Neural cell (in vitro differentiated cells): ENCODE data around the gene ARL3. TPM values are rescaled to one million over a fixed set of nuclear protein-coding genes. Genes with fewer than 3 reads are reported as not detected.

ENCODE experiments used
- H2AFZ ChIP-seq: fragments of 200-600, 300-800 bp; sonication (generic), shearing (Covaris generic); 2 replicates; pipeline ENCODE4 v1.6.0; 2014; ENCODE audit warnings: low read depth, mild to moderate bottlenecking, antibody characterized with exemption, low read length, moderate library complexity
- H3F3A ChIP-seq: fragments of 200-600 bp; shearing (Covaris generic); 2 replicates; pipeline ENCODE4 v1.6.1; 2016; ENCODE audit warnings: mild to moderate bottlenecking, moderate library complexity, mixed read lengths, antibody characterized with exemption, low read length; ENCODE audit not compliant: insufficient read depth, poor library complexity, severe bottlenecking
- H3K27ac ChIP-seq: fragments of 200-600, 300-800 bp; sonication (generic), shearing (Covaris generic); 2 replicates; pipeline ENCODE4 v1.5.1; 2014; ENCODE audit warnings: mild to moderate bottlenecking, low read length, moderate library complexity
- H3K27me3 ChIP-seq: fragments of 300-800, 200-600 bp; sonication (generic), shearing (Covaris generic); 2 replicates; pipeline ENCODE4 v1.6.0; 2014; ENCODE audit warnings: mild to moderate bottlenecking, low read depth, low read length, moderate library complexity; ENCODE audit not compliant: insufficient read depth
- H3K36me3 ChIP-seq: fragments of 300-800, 200-600 bp; sonication (generic), shearing (Covaris generic); 2 replicates; pipeline ENCODE4 v1.5.1; 2014; ENCODE audit warnings: mild to moderate bottlenecking, antibody characterized with exemption, low read length, moderate library complexity; ENCODE audit not compliant: insufficient read depth
- H3K4me2 ChIP-seq: fragments of 300-800, 200-600 bp; sonication (generic), shearing (Covaris generic); 2 replicates; pipeline ENCODE4 v1.6.0; 2014; ENCODE audit warnings: mild to moderate bottlenecking, low read length
- H3K4me3 ChIP-seq: fragments of 300-800, 200-600 bp; sonication (generic), shearing (Covaris generic); 2 replicates; pipeline ENCODE4 v1.5.1; 2014; ENCODE audit warnings: mild to moderate bottlenecking, low read length, moderate library complexity
- H3K79me2 ChIP-seq: fragments of 200-600 bp; shearing (Covaris generic); replicated peaks from 2 replicates; pipeline ENCODE4 v1.6.0; 2014; ENCODE audit warnings: mild to moderate bottlenecking, low read length, moderate library complexity; ENCODE audit not compliant: insufficient read depth
- H3K9ac ChIP-seq: fragments of 300-800, 200-600 bp; sonication (generic), shearing (Covaris generic); 2 replicates; pipeline ENCODE4 v1.6.1; 2016; ENCODE audit warnings: mild to moderate bottlenecking, low read length, mixed read lengths
- H3K9me2 ChIP-seq: fragments of 200-600 bp; shearing (Covaris generic); 2 replicates; pipeline ENCODE4 v1.6.1; 2016; ENCODE audit warnings: mild to moderate bottlenecking, low read length, mixed read lengths; ENCODE audit not compliant: insufficient read depth
- H3K9me3 ChIP-seq: fragments of 200-600, 300-800 bp; sonication (generic), shearing (Covaris generic); 2 replicates; pipeline ENCODE4 v1.6.1; 2016; ENCODE audit warnings: mild to moderate bottlenecking, mixed run types, low read length, moderate library complexity, mixed read lengths
- H4K20me1 ChIP-seq: fragments of 200-600 bp; shearing (Covaris generic); 2 replicates; pipeline ENCODE4 v1.6.1; 2016; ENCODE audit warnings: mild to moderate bottlenecking, mixed run types; ENCODE audit not compliant: insufficient read depth
- CTCF ChIP-seq: fragments of 450-650 bp; IDR thresholded peaks from 2 replicates; pipeline ENCODE4 v1.5.1; 2014; ENCODE audit warnings: antibody characterized with exemption, mild to moderate bottlenecking, moderate library complexity; ENCODE audit not compliant: poor library complexity, severe bottlenecking
- EP300 ChIP-seq: fragments of 450-650 bp; conservative IDR thresholded peaks from 2 replicates; pipeline ENCODE4 v1.6.1; 2014; ENCODE audit warnings: antibody characterized with exemption, mild to moderate bottlenecking, moderate library complexity; ENCODE audit not compliant: poor library complexity, severe bottlenecking
- EZH2 ChIP-seq: fragments of 200-600, 300-800 bp; shearing (Covaris generic), sonication (generic); IDR thresholded peaks from 2 replicates; pipeline ENCODE4 v1.6.1; 2014; ENCODE audit warnings: antibody characterized with exemption, low read length, borderline replicate concordance, mild to moderate bottlenecking; ENCODE audit not compliant: insufficient read depth, poor library complexity, severe bottlenecking
- MXI1 ChIP-seq: fragments of 450-650 bp; conservative IDR thresholded peaks from 2 replicates; pipeline ENCODE4 v1.6.1; 2014; ENCODE audit warnings: antibody characterized with exemption, mild to moderate bottlenecking; ENCODE audit not compliant: poor library complexity, severe bottlenecking
- POLR2AphosphoS5 ChIP-seq: IDR thresholded peaks from 2 replicates; pipeline ENCODE4 v1.6.1; 2012
- RAD21 ChIP-seq: fragments of 450-650 bp; conservative IDR thresholded peaks from 2 replicates; pipeline ENCODE4 v1.6.1; 2014; ENCODE audit warnings: antibody characterized with exemption, mild to moderate bottlenecking, moderate library complexity
- REST ChIP-seq: IDR thresholded peaks from 2 replicates; pipeline ENCODE4 v1.6.1; 2012; ENCODE audit warnings: borderline replicate concordance
- SMC3 ChIP-seq: fragments of 450-650 bp; conservative IDR thresholded peaks from 2 replicates; pipeline ENCODE4 v1.6.1; 2014; ENCODE audit warnings: antibody characterized with exemption, mild to moderate bottlenecking, moderate library complexity; ENCODE audit not compliant: poor library complexity
- TAF1 ChIP-seq: IDR thresholded peaks from 2 replicates; pipeline ENCODE4 v1.6.1; 2012; ENCODE audit warnings: low read depth
- polyA plus RNA-seq: library from polyadenylated mRNA; depleted of rRNA; stranded (reverse); fragments of >200 nt; gene quantifications from 2 replicates; pipeline ENCODE4 v1.2.3, GENCODE V29; 2014

Gene ARL3
- polyA plus RNA-seq, 1 donor from 2014 or later = 56.0 TPM

GRCh38 chr10:102650655-102651454, 63.3 kb downstream of the ARL3 start:
- Histone ChIP-seq H3K4me3 (peak overlapping the region; percentile 97), H3K4me2 (no peak overlapping the region)

More at GRCh38 chr10:102650655-102651454, 63.3 kb downstream of the ARL3 start:
- no peaks in the 10 kb centered on the region for H3F3A ChIP-seq
- H3K9ac ChIP-seq = no peak overlapping the region
- no peaks in the 10 kb centered on the region for H3K9me3 ChIP-seq
- H4K20me1 ChIP-seq = peaks cover 19% of the 10 kb centered on the region
- no peaks in the 10 kb centered on the region for H3K27me3 ChIP-seq
- H3K36me3 ChIP-seq = no peaks in the 10 kb centered on the region
- H3K79me2 ChIP-seq = peaks cover 79% of the 10 kb centered on the region
- H3K27ac ChIP-seq = no peak overlapping the region
- no peak overlapping the region for H2AFZ ChIP-seq
- no peaks in the 10 kb centered on the region for H3K9me2 ChIP-seq
- TF ChIP-seq MXI1 (no peak), EP300 (no peak), SMC3 (no peak), REST (no peak), EZH2 (no peak), POLR2AphosphoS5 (no peak), CTCF (no peak), TAF1 (no peak), RAD21 (no peak)
